ENCODE data around the gene C10orf71. TPM values are rescaled to one million over a fixed set of nuclear protein-coding genes. Genes with fewer than 3 reads are reported as not detected.

C10orf71 gene
- total RNA-seq, 1 experiment from 2014 or later, result not detected

DNA sequence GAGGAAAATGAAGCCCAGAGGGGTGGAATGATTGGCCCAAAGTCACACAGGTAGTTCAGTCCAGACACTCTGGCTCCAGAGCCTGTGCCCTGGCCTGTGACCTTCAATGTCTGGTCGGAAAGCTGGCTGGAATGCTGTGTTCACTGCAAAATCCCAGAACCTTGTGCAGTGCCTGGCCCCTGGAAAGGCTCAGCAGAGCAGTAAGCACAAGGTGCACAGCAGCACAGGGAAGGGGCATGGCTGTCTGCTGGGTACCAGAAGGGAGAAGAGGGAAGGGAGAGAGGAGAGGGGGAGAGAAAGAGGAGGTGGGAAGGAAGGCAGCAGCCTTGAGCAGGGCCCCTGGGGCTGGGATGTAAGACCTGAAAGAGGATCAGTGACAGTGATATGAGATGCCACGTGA, 28.4 kb upstream of the C10orf71 start:
- H3K27ac ChIP-seq (ENCODE audit: low read length), result no peak overlapping the region
- H3K79me2 ChIP-seq (ENCODE audit: low read length), result no peaks in the 10 kb centered on the region
- no peaks in the 10 kb centered on the region for H3K27me3 ChIP-seq (ENCODE audit: low read length)
- H3K9ac ChIP-seq (ENCODE audit: low read length), result no peak overlapping the region
- no peak overlapping the region for H2AFZ ChIP-seq (ENCODE audit: low read length)
- H4K20me1 ChIP-seq (ENCODE audit: insufficient read depth, low read depth, low read length), result no peaks in the 10 kb centered on the region
- no peak overlapping the region for H3K4me2 ChIP-seq (ENCODE audit: low read depth, low read length, poor library complexity, severe bottlenecking)
- no peaks in the 10 kb centered on the region for H3K4me1 ChIP-seq (ENCODE audit: low read length)
- H3K36me3 ChIP-seq (ENCODE audit: insufficient read depth, low read length), result no peaks in the 10 kb centered on the region
- no peak for DNase-seq
- no peaks in the 10 kb centered on the region for H3K9me3 ChIP-seq (ENCODE audit: low read length)
- H3K9me2 ChIP-seq (replicated peaks; ENCODE audit: insufficient read depth, low read length), result no peaks in the 10 kb centered on the region
- H3K4me3 ChIP-seq (ENCODE audit: low read length), result no peak overlapping the region

DNA sequence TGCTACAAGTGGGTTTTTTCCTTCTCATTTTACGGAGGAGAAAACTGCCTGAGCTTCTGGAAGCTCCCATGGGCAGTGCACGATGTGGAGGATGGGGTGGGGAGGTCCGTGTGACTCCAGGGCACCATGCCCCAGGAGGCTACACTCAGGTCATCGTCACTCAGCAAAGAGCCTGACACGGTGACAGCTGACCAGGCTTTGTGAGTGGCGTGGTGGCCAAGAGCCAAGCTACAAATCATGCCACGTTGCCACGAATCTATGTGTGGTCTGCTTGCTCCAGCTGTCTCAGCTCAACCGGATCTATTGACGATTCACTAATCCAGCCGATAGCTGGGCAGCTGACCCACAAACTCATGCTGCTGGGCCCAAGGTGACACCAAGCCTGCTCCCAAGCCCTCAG, 27.6 kb upstream of the C10orf71 start:
- Histone ChIP-seq H3K27ac (ENCODE audit: low read length) (no peak overlapping the region), H2AFZ (ENCODE audit: low read length) (no peak overlapping the region), H4K20me1 (ENCODE audit: insufficient read depth, low read depth, low read length) (no peaks in the 10 kb centered on the region), H3K4me2 (ENCODE audit: low read depth, low read length, poor library complexity, severe bottlenecking) (no peak overlapping the region), H3K9me3 (ENCODE audit: low read length) (no peaks in the 10 kb centered on the region), H3K27me3 (ENCODE audit: low read length) (no peaks in the 10 kb centered on the region), H3K79me2 (ENCODE audit: low read length) (no peaks in the 10 kb centered on the region), H3K36me3 (ENCODE audit: insufficient read depth, low read length) (no peaks in the 10 kb centered on the region), H3K4me3 (ENCODE audit: low read length) (no peak overlapping the region), H3K9me2 (replicated peaks; ENCODE audit: insufficient read depth, low read length) (no peaks in the 10 kb centered on the region), H3K4me1 (ENCODE audit: low read length) (no peaks in the 10 kb centered on the region), H3K9ac (ENCODE audit: low read length) (no peak overlapping the region)
- DNase-seq, result no peak

DNA sequence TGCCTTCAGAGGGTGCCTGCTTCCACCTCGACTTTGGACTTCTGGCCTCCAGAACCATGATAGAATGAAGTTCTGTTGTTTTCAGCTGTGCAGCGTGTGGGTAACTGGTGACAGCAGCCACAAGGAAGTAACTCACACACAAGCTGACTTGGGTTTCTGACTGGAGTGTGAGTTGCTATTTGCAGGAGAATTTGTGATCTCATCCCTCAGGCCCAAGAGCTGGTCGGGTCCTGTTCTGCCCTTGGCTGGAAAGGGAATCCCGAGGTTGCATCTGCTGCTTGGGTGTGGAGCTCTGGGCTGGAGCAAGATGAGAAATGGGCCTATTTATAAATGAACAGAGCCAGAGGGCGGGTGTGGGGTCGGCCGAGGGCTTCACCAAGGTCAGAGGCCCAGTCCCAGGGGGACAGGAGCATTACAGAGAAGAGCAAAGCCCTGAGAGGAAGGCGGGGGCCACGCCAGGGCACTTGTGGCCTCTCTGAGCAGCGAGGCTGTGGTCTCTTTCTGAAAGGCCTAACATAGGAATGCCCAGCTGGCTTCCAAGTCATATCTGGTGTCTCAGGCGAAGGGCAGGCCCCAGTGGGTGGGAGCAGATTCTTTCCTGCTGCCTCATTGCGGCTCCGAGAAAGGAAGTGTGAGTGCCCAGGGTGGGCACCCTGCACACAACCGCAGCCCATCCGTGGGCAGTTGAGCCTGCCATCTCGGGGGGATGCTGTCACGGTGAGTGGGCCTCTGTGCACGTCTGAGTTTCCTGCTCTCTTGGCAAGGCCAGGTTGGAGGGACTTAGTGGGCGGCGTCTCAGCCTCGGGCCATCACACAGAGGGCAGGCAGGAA, 26.5 kb upstream of the C10orf71 start:
- no peak overlapping the region for H3K27ac ChIP-seq (ENCODE audit: low read length)
- H3K4me1 ChIP-seq (ENCODE audit: low read length), result no peaks in the 10 kb centered on the region
- H3K9me3 ChIP-seq (ENCODE audit: low read length), result no peaks in the 10 kb centered on the region
- no peak for DNase-seq
- no peaks in the 10 kb centered on the region for H4K20me1 ChIP-seq (ENCODE audit: insufficient read depth, low read depth, low read length)
- H3K4me2 ChIP-seq (ENCODE audit: low read depth, low read length, poor library complexity, severe bottlenecking), result no peak overlapping the region
- H3K4me3 ChIP-seq (ENCODE audit: low read length), result no peak overlapping the region
- H3K36me3 ChIP-seq (ENCODE audit: insufficient read depth, low read length), result no peaks in the 10 kb centered on the region
- H3K9me2 ChIP-seq (replicated peaks; ENCODE audit: insufficient read depth, low read length), result no peaks in the 10 kb centered on the region
- H3K9ac ChIP-seq (ENCODE audit: low read length), result no peak overlapping the region
- H2AFZ ChIP-seq (ENCODE audit: low read length), result no peak overlapping the region
- H3K79me2 ChIP-seq (ENCODE audit: low read length), result no peaks in the 10 kb centered on the region
- H3K27me3 ChIP-seq (ENCODE audit: low read length), result no peaks in the 10 kb centered on the region

DNA sequence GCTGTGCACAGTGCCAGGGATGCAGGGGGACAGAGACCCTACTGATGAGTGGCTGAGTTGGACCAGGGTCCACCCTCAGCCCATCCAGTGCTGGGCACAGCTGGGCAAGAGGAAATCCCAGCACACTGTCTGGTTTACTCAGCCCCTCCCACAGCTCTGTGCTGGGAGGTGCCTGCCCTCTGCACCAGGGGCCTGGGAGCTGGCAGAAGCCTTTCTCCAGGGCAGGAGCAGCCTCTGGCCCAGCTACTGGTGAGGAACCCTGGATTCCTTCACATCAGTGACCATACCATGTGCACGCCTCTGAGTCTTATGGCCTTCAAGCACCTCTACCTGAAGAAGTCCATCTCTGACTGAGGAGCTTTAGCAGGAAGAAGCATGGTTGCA, 25.9 kb upstream of the C10orf71 start:
- Histone ChIP-seq H3K36me3 (ENCODE audit: insufficient read depth, low read length) (no peaks in the 10 kb centered on the region), H4K20me1 (ENCODE audit: insufficient read depth, low read depth, low read length) (no peaks in the 10 kb centered on the region), H2AFZ (ENCODE audit: low read length) (no peak overlapping the region), H3K27ac (ENCODE audit: low read length) (no peak overlapping the region), H3K4me1 (ENCODE audit: low read length) (no peaks in the 10 kb centered on the region), H3K4me2 (ENCODE audit: low read depth, low read length, poor library complexity, severe bottlenecking) (no peak overlapping the region), H3K9me3 (ENCODE audit: low read length) (no peaks in the 10 kb centered on the region), H3K27me3 (ENCODE audit: low read length) (no peaks in the 10 kb centered on the region), H3K9ac (ENCODE audit: low read length) (no peak overlapping the region), H3K79me2 (ENCODE audit: low read length) (no peaks in the 10 kb centered on the region), H3K4me3 (ENCODE audit: low read length) (no peak overlapping the region), H3K9me2 (replicated peaks; ENCODE audit: insufficient read depth, low read length) (no peaks in the 10 kb centered on the region)
- no peak for DNase-seq

DNA sequence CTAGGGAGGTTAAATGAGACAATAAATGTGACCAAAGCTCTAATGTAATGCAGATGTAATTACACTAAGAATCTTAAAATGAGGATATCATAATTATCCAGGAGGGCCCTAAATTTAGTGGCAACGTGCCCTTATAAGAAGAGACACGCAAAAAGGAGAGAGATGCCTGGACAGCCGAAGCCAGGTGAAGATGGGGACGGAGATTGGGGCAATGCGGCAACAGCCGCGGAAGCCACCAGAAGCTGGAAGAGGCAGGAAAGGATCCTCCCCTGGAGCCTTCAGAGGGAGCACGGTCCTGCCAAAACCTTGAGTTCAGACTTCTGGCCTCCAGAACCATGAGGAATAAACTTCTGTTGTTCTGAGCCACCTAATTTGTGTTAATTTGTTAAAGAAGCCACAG, 25.3 kb upstream of the C10orf71 start:
- Histone ChIP-seq H3K9ac (ENCODE audit: low read length) (no peak overlapping the region), H3K4me3 (ENCODE audit: low read length) (no peak overlapping the region), H3K79me2 (ENCODE audit: low read length) (no peaks in the 10 kb centered on the region), H2AFZ (ENCODE audit: low read length) (no peak overlapping the region), H3K4me2 (ENCODE audit: low read depth, low read length, poor library complexity, severe bottlenecking) (no peak overlapping the region), H3K27ac (ENCODE audit: low read length) (no peak overlapping the region), H3K36me3 (ENCODE audit: insufficient read depth, low read length) (no peaks in the 10 kb centered on the region), H3K9me3 (ENCODE audit: low read length) (no peaks in the 10 kb centered on the region), H3K9me2 (replicated peaks; ENCODE audit: insufficient read depth, low read length) (no peaks in the 10 kb centered on the region), H4K20me1 (ENCODE audit: insufficient read depth, low read depth, low read length) (no peaks in the 10 kb centered on the region), H3K4me1 (ENCODE audit: low read length) (no peaks in the 10 kb centered on the region), H3K27me3 (ENCODE audit: low read length) (no peaks in the 10 kb centered on the region)
- no peak for DNase-seq

DNA sequence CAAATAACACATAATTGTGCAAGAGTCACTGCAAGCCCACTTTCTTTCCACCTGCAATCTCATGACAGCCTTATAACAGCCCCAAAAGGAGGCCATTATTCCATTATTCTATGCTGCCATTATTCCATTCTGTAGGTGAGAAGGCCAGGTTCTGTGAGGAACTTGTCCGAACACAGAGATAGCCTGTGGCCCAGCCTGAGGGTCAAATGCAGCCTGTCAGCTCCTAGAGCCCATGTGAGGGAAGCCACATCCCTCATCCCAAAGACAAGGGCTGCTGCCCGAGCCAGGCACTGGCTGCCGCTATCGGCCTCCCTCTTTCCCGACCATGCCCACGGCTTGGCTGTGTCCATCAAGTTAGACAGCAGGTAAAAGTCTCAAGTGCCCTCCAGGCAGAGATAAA, 24.1 kb upstream of the C10orf71 start:
- Histone ChIP-seq H2AFZ (ENCODE audit: low read length) (no peak overlapping the region), H3K9ac (ENCODE audit: low read length) (no peak overlapping the region), H3K4me1 (ENCODE audit: low read length) (no peaks in the 10 kb centered on the region), H3K79me2 (ENCODE audit: low read length) (no peaks in the 10 kb centered on the region), H3K27me3 (ENCODE audit: low read length) (no peaks in the 10 kb centered on the region), H3K27ac (ENCODE audit: low read length) (no peak overlapping the region), H3K9me3 (ENCODE audit: low read length) (no peaks in the 10 kb centered on the region), H4K20me1 (ENCODE audit: insufficient read depth, low read depth, low read length) (no peaks in the 10 kb centered on the region), H3K4me2 (ENCODE audit: low read depth, low read length, poor library complexity, severe bottlenecking) (no peak overlapping the region), H3K9me2 (replicated peaks; ENCODE audit: insufficient read depth, low read length) (no peaks in the 10 kb centered on the region), H3K36me3 (ENCODE audit: insufficient read depth, low read length) (no peaks in the 10 kb centered on the region), H3K4me3 (ENCODE audit: low read length) (no peak overlapping the region)
- no peak for DNase-seq

DNA sequence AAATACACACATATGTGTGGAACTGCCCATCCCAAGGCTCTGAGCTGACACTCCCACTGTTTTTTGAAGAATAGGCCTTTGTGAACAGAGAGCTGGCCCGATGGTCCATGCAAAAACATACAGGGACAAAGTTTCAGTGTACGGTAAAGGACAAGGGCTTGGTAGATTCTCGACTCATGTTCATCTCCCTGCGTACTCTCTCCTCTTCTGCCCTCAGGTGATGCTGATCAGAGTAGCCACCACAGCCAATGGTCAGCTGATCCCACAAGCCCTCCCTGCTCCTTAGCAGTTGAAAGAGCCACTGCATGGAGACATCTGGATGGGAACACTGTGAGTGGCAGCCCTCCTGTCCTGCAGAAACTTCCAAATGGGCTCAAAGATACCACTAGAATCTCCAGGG, 23.1 kb upstream of the C10orf71 start:
- no peaks in the 10 kb centered on the region for H4K20me1 ChIP-seq (ENCODE audit: insufficient read depth, low read depth, low read length)
- no peaks in the 10 kb centered on the region for H3K36me3 ChIP-seq (ENCODE audit: insufficient read depth, low read length)
- no peak overlapping the region for H3K27ac ChIP-seq (ENCODE audit: low read length)
- H3K4me2 ChIP-seq (ENCODE audit: low read depth, low read length, poor library complexity, severe bottlenecking), result no peak overlapping the region
- H3K27me3 ChIP-seq (ENCODE audit: low read length), result no peaks in the 10 kb centered on the region
- H3K4me1 ChIP-seq (ENCODE audit: low read length), result no peaks in the 10 kb centered on the region
- no peak overlapping the region for H3K9ac ChIP-seq (ENCODE audit: low read length)
- H2AFZ ChIP-seq (ENCODE audit: low read length), result no peak overlapping the region
- no peaks in the 10 kb centered on the region for H3K9me3 ChIP-seq (ENCODE audit: low read length)
- DNase-seq, result no peak
- no peaks in the 10 kb centered on the region for H3K79me2 ChIP-seq (ENCODE audit: low read length)
- H3K9me2 ChIP-seq (replicated peaks; ENCODE audit: insufficient read depth, low read length), result no peaks in the 10 kb centered on the region
- H3K4me3 ChIP-seq (ENCODE audit: low read length), result no peak overlapping the region

DNA sequence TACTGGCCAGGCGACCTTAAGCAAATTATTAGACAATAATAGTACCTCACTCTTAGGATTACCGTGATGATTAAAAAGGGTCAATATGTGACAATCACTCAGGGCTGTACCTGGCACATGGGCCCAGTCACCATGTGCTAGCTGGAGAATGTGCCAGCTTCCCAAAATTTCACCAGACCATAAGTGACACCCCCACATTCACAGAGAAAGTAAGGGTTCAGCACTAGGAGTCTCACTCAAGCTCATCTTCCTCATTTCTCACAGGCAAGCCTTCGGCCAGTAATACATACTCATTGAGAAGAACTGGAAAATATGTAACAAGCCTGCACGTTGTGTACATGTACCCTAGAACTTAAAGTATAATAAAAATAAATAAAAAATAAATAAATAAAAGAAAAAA, 22.4 kb upstream of the C10orf71 start:
- Histone ChIP-seq H3K4me3 (ENCODE audit: low read length) (no peak overlapping the region), H3K36me3 (ENCODE audit: insufficient read depth, low read length) (no peaks in the 10 kb centered on the region), H3K79me2 (ENCODE audit: low read length) (no peaks in the 10 kb centered on the region), H3K4me1 (ENCODE audit: low read length) (no peaks in the 10 kb centered on the region), H3K27ac (ENCODE audit: low read length) (no peak overlapping the region), H3K9me3 (ENCODE audit: low read length) (no peaks in the 10 kb centered on the region), H2AFZ (ENCODE audit: low read length) (no peak overlapping the region), H3K9me2 (replicated peaks; ENCODE audit: insufficient read depth, low read length) (no peaks in the 10 kb centered on the region), H3K9ac (ENCODE audit: low read length) (no peak overlapping the region), H4K20me1 (ENCODE audit: insufficient read depth, low read depth, low read length) (no peaks in the 10 kb centered on the region), H3K4me2 (ENCODE audit: low read depth, low read length, poor library complexity, severe bottlenecking) (no peak overlapping the region), H3K27me3 (ENCODE audit: low read length) (no peaks in the 10 kb centered on the region)
- no peak for DNase-seq
